Measurements from ENCODE around the gene CCSER1. TPM values are rescaled to one million over a fixed set of nuclear protein-coding genes. Genes with fewer than 3 reads are reported as not detected.
"Not testable (repeated sequence)": the region's sequence is repeated elsewhere in the genome, so short reads cannot be mapped to it uniquely, and the experiment has no call there.

CCSER1 gene
- total RNA-seq, 4 donors from 2014 or later, result 27.5 to 66.5 (median 54.3) TPM

DNA sequence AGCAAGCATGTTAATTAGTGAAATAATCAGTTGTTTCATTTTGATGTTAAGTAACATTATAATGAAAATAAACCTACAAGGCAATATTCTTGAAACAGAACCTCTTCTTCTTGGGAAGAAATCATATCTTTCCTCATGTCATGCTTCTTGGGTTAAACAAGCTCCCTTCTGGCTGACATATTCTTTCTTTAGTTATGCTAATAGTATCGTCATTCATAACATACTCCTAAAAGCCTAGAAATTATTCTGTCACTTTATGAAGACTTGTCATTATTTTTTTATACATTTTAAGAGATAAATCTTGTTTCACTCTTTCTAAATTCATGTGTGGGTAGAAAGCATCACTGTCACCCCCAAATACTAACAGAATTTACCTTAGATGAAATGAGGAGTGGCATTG, 1129.6 kb downstream of the CCSER1 start:
- no peak for DNase-seq
- H3K27ac ChIP-seq, result no peak overlapping the region
- no peaks in the 10 kb centered on the region for H3K9me3 ChIP-seq
- H3K4me3 ChIP-seq, result no peak overlapping the region
- no peaks in the 10 kb centered on the region for H3K36me3 ChIP-seq
- H3K27me3 ChIP-seq, result no peaks in the 10 kb centered on the region
- TF ChIP-seq POLR2A (IDR thresholded peaks at IDR 0.05), result no peak
- TF ChIP-seq, protein P1, sequence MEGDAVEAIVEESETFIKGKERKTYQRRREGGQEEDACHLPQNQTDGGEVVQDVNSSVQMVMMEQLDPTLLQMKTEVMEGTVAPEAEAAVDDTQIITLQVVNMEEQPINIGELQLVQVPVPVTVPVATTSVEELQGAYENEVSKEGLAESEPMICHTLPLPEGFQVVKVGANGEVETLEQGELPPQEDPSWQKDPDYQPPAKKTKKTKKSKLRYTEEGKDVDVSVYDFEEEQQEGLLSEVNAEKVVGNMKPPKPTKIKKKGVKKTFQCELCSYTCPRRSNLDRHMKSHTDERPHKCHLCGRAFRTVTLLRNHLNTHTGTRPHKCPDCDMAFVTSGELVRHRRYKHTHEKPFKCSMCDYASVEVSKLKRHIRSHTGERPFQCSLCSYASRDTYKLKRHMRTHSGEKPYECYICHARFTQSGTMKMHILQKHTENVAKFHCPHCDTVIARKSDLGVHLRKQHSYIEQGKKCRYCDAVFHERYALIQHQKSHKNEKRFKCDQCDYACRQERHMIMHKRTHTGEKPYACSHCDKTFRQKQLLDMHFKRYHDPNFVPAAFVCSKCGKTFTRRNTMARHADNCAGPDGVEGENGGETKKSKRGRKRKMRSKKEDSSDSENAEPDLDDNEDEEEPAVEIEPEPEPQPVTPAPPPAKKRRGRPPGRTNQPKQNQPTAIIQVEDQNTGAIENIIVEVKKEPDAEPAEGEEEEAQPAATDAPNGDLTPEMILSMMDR (IDR thresholded peaks at IDR 0.05), result no peak
- no peaks in the 10 kb centered on the region for H3K4me1 ChIP-seq

DNA sequence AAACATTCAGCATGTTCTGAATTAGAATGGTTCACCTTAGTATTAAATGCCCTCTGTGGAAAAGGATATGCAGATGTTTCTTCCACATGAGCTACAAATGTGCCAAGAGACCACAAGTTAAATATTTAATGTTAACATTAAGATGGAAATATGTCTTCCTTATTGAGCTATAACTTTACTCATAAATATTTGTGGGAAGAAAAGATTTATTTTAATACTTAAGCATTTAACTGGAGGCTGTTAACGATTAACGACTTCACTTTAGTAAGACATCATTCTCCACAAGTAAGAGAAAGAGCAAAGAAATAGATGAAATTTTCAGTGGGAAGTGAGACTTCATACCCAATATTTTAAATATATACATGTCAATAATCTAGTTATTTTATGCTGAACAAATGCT, 1130.5 kb downstream of the CCSER1 start:
- Histone ChIP-seq H3K9me3 (no peaks in the 10 kb centered on the region), H3K4me1 (no peaks in the 10 kb centered on the region), H3K27me3 (no peaks in the 10 kb centered on the region), H3K4me3 (no peak overlapping the region), H3K27ac (no peak overlapping the region), H3K36me3 (no peaks in the 10 kb centered on the region)
- TF ChIP-seq, protein P1 (IDR thresholded peaks at IDR 0.05), result no peak
- no peak for TF ChIP-seq POLR2A (IDR thresholded peaks at IDR 0.05)
- no peak for DNase-seq

DNA sequence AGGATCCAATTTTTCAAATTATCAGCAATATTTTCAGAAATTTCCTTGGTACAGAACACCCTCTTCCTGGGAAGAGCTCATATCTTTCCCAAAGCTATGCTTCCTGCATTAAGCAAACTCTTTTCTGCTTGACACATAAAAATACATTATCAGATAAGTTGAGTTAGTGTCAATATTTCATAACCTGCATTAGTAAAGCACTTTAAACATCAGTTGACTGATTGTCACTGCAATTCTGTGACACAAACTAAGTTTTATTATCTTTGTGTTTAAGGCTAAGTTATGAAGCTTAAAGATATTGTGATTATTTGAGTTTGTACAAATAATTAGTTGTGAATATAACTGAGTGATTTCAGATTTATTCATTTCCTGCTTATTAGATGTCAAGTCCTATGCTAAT, 1131.1 kb downstream of the CCSER1 start:
- Histone ChIP-seq H3K4me3 (no peak overlapping the region), H3K36me3 (no peaks in the 10 kb centered on the region), H3K9me3 (no peaks in the 10 kb centered on the region), H3K4me1 (no peaks in the 10 kb centered on the region), H3K27me3 (no peaks in the 10 kb centered on the region), H3K27ac (no peak overlapping the region)
- no peak for DNase-seq
- TF ChIP-seq, protein P1 (IDR thresholded peaks at IDR 0.05), result no peak
- no peak for TF ChIP-seq POLR2A (IDR thresholded peaks at IDR 0.05)

DNA sequence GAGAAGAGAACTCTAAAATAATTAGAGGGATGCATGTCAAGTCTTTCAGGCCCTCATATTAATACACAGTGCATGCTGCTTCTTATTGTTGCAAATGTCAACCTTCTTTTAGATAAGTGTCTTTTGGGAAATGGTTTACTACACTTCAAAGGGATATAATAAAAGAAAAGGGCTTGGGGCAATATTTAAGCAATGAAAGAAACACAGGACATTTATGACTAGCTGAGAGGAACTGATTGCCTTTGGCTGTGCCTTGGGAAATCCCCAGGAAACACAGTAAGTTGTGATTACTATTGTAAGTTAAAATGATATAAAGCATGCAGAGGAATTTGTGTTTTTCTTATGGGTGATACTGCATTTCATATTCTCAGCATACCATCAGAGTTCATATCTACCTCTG, 1140.3 kb downstream of the CCSER1 start:
- no peaks in the 10 kb centered on the region for H3K4me1 ChIP-seq
- no peak for TF ChIP-seq POLR2A (IDR thresholded peaks at IDR 0.05)
- TF ChIP-seq, protein P1 (IDR thresholded peaks at IDR 0.05), result no peak
- H3K27ac ChIP-seq, result no peak overlapping the region
- no peak overlapping the region for H3K4me3 ChIP-seq
- no peaks in the 10 kb centered on the region for H3K36me3 ChIP-seq
- H3K9me3 ChIP-seq, result no peaks in the 10 kb centered on the region
- DNase-seq, result no peak
- no peaks in the 10 kb centered on the region for H3K27me3 ChIP-seq

DNA sequence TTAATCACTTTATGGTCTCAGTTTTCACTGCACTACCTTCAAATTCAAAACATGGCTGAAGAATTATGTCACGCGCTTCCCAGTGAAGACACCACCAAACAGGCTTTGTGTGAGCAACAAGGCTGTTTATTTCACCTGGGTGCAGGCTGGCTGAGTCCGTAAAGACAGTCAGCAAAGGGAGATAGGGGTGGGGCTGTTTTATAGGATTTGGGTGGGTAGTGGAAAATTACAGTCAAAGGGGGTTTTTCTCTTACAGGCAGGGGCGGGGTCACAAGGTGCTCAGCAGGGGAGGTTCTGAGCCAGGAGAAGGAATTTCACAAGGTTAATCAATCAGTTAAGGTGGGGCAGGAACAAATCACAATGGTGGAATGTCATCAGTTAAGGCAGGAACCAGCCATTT, 1141.3 kb downstream of the CCSER1 start:
- not testable (repeated sequence) for H3K9me3 ChIP-seq, H3K4me1 ChIP-seq, H3K36me3 ChIP-seq, H3K27ac ChIP-seq, DNase-seq, H3K27me3 ChIP-seq, H3K4me3 ChIP-seq

DNA sequence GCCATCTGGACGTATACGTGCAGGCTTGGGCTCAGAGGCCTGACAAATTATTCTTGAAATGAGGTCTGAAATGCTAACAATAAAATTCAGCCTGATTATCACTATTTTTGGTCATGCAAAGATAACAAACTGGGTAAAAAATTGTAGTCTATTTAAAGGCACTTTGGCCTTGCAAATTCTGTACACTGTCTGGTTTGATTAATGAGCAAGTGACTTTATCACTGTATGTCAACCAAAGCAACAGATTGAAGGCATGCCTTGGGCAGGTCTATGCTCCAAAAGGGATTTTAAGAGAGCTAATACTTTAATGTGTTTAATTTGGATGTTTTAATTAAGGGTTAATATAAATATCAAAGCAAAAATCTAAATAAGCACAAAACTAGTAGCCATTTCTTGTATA, 1141.7 kb downstream of the CCSER1 start:
- no peaks in the 10 kb centered on the region for H3K9me3 ChIP-seq
- no peak for DNase-seq
- no peaks in the 10 kb centered on the region for H3K27me3 ChIP-seq
- H3K27ac ChIP-seq, result no peak overlapping the region
- H3K4me1 ChIP-seq, result no peaks in the 10 kb centered on the region
- no peaks in the 10 kb centered on the region for H3K36me3 ChIP-seq
- H3K4me3 ChIP-seq, result no peak overlapping the region
- TF ChIP-seq POLR2A (IDR thresholded peaks at IDR 0.05), result no peak
- TF ChIP-seq, protein P1 (IDR thresholded peaks at IDR 0.05), result no peak
